ENCODE data around the gene FDXACB1.

FDXACB1 gene

DNA sequence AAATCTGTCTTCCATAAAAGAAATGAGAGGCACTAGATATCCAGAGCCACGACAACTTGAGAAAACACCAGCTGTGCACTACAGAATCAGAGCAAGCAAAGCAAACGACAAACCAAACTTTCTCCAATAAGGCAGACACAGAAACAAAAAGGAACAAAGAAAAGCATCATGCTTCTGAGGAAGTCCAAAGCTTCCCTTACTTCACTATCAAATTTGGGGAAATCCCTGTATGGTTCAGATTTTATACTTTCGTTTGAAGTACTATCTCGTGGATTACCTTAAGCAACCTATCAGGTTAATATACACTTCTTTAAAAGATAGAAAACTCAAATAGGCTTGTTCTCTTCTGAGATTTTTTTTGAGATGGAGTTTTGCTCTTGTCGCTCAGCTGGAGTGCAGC, 35.3 kb downstream of the FDXACB1 start:
- Histone ChIP-seq H3K36me3 (ENCODE audit: insufficient read depth, low read length) (no peaks in the 10 kb centered on the region), H3K9ac (ENCODE audit: low read depth, low read length) (no peak overlapping the region), H3K4me1 (ENCODE audit: insufficient read depth, low read length) (peaks cover 27% of the 10 kb centered on the region; the same call in 1 of the 2 replicates), H3K9me3 (ENCODE audit: control insufficient read depth, insufficient read depth, low read length) (no peaks in the 10 kb centered on the region)

DNA sequence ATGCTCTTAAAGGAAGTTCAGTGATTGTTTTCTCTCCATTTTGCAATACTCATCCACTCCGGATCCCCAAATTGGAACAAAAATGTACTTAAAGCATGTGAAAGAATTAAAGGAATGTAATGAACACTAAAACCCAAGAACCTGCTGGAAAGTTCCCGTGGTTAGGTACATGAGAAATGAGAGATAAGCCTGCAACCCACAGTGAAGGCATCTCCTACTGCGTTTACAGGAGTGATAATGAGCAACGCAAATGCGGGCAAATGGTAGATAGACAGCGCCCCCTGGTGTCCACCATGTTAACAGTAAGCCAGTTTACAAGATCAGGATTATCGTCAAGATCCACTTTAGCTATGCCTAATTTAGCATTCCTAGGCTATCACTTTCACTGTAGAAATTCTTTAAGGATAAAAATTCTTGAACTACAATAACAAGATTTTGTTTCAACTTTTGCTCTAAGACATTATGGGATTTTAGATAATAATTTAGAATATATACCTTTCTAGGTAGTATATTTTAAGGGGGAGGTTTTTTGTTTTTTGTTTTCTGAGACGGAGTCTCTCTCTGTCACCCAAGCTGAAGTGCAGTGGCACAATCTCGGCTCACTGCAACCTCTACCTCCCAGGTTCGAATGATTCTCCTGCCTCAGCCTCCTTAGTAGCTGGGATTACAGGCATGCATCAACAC, 37.5 kb downstream of the FDXACB1 start:
- Histone ChIP-seq H3K9ac (ENCODE audit: low read depth, low read length) (no peak overlapping the region), H3K9me3 (ENCODE audit: control insufficient read depth, insufficient read depth, low read length) (no peaks in the 10 kb centered on the region), H3K4me1 (ENCODE audit: insufficient read depth, low read length) (peaks cover 20% of the 10 kb centered on the region; the same call in 1 of the 2 replicates), H3K36me3 (ENCODE audit: insufficient read depth, low read length) (no peaks in the 10 kb centered on the region)

DNA sequence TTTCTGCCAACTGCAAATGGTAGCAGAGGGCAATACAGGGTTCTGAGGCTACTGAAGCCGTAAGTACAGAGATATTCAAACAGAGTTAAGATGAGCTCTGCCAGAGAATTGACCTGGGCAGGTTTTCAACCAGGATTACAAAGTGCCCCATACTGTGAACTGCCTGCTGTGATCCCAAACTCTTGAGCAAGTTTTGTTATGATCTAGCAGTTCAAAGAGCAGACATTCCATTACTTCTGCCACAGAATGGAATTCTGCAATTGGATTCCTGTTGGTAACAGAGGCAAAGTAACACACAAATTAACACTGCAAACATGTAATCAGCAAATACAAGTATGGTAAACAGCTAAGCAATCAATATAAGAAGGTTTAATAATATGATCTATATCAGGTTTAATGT, 38.8 kb downstream of the FDXACB1 start:
- Histone ChIP-seq H3K9me3 (ENCODE audit: control insufficient read depth, insufficient read depth, low read length) (no peaks in the 10 kb centered on the region), H3K9ac (ENCODE audit: low read depth, low read length) (no peak overlapping the region), H3K36me3 (ENCODE audit: insufficient read depth, low read length) (no peaks in the 10 kb centered on the region), H3K4me1 (ENCODE audit: insufficient read depth, low read length) (peaks cover 8% of the 10 kb centered on the region; the same call in 1 of the 2 replicates)

DNA sequence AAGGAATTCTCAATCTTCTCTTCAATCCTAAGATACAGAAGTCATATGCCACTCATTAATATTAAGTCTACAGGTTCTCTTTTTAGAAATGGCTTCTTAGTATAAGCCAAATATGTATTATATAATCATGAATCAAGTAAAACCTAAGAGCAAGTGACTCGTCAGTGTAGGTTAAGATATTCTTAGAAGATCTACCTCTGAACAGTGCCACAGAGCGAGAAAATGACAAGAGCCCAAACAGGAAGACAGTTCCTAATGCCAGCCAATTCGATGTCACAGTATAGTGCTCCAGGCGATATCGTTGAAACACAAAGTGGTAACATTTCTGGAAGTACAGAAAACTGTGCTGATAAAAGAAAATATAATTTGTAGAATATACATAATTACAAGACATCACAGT, 40.9 kb downstream of the FDXACB1 start:
- Histone ChIP-seq H3K9ac (ENCODE audit: low read depth, low read length) (no peak overlapping the region), H3K36me3 (ENCODE audit: insufficient read depth, low read length) (no peaks in the 10 kb centered on the region), H3K9me3 (ENCODE audit: control insufficient read depth, insufficient read depth, low read length) (no peaks in the 10 kb centered on the region), H3K4me1 (ENCODE audit: insufficient read depth, low read length) (peaks cover 8% of the 10 kb centered on the region; the same call in 1 of the 2 replicates)

DNA sequence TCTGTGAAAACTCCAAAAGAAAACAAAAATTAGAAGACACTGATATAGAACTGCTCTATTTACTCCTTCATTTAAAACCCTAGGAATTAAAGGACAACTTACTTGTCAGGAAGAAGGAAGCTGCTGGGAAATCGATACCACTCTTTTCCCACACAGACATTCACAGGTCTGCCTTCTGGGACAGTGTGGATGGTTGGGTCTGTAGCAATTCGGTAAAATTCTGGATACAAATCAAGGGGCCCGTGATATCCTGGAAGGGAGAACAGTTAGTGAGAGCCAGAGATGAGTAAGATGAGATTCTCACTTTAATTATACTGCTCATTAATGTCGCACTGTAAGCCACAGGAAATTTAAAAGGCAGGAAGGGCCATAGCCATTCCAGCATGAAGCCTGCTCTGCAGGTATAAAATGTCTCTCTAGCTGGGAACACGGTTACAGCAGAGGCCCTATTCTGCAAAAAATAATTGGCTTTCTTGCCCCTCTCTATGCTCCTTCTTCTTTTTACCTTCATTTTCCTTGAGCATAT, 41.5 kb downstream of the FDXACB1 start:
- peaks cover 8% of the 10 kb centered on the region; the same call in 1 of the 2 replicates for H3K4me1 ChIP-seq (ENCODE audit: insufficient read depth, low read length)
- no peaks in the 10 kb centered on the region for H3K36me3 ChIP-seq (ENCODE audit: insufficient read depth, low read length)
- no peaks in the 10 kb centered on the region for H3K9me3 ChIP-seq (ENCODE audit: control insufficient read depth, insufficient read depth, low read length)
- H3K9ac ChIP-seq (ENCODE audit: low read depth, low read length): no peak overlapping the region

DNA sequence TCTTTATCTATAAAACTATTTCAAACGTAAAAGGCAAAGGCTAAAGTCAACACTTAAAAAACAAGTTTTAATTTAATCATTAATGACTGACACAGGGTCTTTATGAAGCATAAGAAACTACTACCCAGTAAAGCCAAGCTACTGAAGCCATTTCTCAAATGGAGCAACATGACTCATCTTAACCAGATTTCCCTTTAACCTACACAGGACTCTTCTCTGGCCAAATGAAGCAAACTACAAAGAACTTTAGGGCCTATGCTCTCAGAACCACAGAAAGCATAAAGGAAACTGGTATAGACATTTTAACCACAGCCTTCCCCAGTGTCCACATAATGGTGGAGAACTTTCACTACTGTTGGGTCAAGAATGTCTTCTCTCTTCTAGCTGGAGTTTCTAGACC, 42.2 kb downstream of the FDXACB1 start:
- Histone ChIP-seq H3K9me3 (ENCODE audit: control insufficient read depth, insufficient read depth, low read length) (no peaks in the 10 kb centered on the region), H3K9ac (ENCODE audit: low read depth, low read length) (no peak overlapping the region), H3K4me1 (ENCODE audit: insufficient read depth, low read length) (peaks cover 8% of the 10 kb centered on the region; the same call in 1 of the 2 replicates), H3K36me3 (ENCODE audit: insufficient read depth, low read length) (no peaks in the 10 kb centered on the region)

DNA sequence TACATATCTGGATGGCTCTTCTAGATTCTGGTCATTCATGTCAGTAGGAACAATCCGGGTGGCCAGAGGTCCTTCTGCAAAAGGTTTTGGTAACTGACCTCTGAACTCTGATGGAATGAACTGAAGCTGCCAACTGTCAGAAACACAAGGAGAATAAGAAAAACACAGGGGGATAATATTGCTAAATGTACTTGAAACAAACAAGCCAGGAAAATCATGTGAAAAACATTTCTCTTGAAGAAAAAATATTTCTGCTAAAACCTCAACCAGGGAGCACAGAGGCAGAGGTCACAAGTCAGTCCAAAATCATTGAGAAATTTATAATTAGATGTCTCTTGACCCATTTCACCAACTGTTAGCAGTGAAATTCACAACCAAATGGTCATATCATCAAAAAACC, 42.8 kb downstream of the FDXACB1 start:
- peaks cover 8% of the 10 kb centered on the region; the same call in 1 of the 2 replicates for H3K4me1 ChIP-seq (ENCODE audit: insufficient read depth, low read length)
- no peak overlapping the region for H3K9ac ChIP-seq (ENCODE audit: low read depth, low read length)
- H3K36me3 ChIP-seq (ENCODE audit: insufficient read depth, low read length): no peaks in the 10 kb centered on the region
- no peaks in the 10 kb centered on the region for H3K9me3 ChIP-seq (ENCODE audit: control insufficient read depth, insufficient read depth, low read length)

DNA sequence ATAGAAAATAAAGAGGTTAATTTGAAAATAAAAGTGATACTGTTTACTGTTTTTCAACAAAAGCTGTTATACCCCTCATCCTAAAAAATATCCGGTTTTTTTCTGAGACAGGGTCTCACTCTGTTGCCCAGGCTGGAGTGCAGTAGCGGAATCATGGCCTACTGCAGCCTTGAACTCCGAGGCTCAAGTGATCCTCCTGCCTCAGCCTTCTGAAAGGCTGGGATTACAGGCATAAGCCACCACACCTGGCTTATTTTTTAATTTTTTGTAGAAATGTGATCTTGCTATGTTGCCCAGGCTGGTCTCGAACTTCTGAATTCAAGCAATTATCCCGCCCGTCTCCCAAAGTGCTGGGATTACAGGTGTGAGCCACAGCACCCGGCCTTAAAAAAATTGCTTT, 43.3 kb downstream of the FDXACB1 start:
- no peaks in the 10 kb centered on the region for H3K36me3 ChIP-seq (ENCODE audit: insufficient read depth, low read length)

DNA sequence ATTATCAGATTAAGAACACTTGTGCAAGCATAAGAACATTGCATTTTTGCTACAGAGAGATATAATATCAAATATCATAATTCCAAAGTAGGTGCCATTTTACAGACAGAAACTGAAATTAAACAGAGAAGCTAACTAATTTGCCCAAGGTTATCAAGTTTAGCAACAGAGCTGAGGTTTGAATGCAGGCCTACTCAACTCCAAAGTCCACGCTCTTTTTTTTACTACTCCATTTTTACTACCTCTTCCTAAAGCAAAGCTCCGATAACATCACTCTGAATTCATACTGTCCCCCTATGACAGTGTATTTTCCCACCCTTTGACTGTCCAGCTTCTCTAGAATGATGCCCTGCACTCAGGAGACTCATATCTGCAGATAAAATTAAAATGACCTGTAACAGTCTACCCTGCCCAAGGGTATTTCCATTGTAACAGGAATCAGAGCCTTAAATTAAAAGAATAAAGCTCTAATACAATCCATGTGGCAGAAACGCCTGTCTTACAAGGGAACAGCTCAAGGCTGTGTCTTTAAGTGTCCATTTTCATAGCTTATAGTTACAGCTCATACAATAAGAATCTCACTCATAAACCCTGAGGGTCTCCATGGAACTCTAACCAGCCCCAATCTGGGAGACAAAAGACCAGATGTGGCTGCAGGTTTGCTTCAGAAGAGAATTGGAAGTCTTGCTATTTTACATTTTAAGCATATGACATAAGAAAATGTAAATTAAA, 44.4 kb downstream of the FDXACB1 start:
- Histone ChIP-seq H3K36me3 (ENCODE audit: insufficient read depth, low read length) (no peaks in the 10 kb centered on the region), H3K9me3 (ENCODE audit: control insufficient read depth, insufficient read depth, low read length) (no peaks in the 10 kb centered on the region), H3K4me1 (ENCODE audit: insufficient read depth, low read length) (no peaks in the 10 kb centered on the region), H3K9ac (ENCODE audit: low read depth, low read length) (no peak overlapping the region)

More for the DNA sequence above, 43.3 kb downstream of the FDXACB1 start:
- no peaks in the 10 kb centered on the region for H3K9me3 ChIP-seq (ENCODE audit: control insufficient read depth, insufficient read depth, low read length)
- peaks cover 8% of the 10 kb centered on the region; the same call in 1 of the 2 replicates for H3K4me1 ChIP-seq (ENCODE audit: insufficient read depth, low read length)
- no peak overlapping the region for H3K9ac ChIP-seq (ENCODE audit: low read depth, low read length)

DNA sequence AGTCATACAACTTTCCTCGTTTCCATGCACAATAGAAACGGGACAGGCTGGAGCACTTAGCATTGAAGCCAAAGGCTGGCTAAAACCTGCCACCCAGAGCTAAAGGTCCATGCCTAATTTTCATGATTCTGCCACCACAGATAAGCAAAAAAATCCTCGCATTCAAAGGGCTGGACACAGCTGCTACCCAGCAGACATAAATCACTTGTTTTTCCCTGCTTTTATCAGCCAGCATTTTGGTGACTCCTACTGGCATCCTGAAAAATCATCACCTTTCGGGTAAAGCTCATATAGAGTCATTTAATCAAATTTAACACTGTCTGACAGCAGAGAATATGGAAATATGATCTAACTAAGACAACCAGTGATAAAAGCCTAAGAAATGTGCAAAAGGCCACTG, 45.4 kb downstream of the FDXACB1 start:
- Histone ChIP-seq H3K4me1 (ENCODE audit: insufficient read depth, low read length) (no peaks in the 10 kb centered on the region), H3K36me3 (ENCODE audit: insufficient read depth, low read length) (no peaks in the 10 kb centered on the region), H3K9ac (ENCODE audit: low read depth, low read length) (no peak overlapping the region), H3K9me3 (ENCODE audit: control insufficient read depth, insufficient read depth, low read length) (no peaks in the 10 kb centered on the region)

DNA sequence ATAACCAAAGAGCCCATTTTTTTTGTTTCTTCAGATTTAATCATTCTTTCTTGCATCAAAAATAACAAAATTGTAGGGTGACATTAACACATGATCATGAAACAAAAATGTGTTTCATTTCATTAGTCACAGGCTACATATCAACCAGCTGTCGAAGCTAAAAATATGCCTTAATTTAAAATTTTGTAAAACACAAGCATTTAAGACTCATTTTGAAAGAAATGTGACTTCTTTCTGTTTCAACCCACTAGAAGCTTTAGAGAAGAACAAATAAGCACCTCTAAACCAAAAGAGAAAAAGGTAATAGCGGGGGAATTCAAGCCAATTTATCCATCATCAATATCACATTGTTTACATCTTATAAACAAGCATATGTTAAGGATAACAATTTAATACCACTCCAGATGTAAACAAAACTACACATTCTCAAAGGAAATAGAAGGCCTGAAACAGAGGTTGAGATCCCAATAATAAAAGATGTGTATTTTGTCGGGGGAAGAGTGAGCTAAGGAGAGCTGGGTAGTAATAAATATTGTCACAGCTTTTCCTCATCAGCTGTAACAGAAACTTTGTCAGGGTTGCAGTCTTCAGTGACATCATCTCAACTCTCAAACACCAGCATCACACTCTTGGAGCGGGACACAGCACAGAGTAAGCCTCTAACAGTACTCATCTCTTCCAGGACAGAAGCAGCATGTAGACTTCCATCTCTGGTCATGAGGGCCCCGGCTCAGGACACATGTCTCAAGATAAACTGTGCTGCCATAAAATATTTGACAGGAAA, 49.6 kb downstream of the FDXACB1 start:
- no peaks in the 10 kb centered on the region for H3K4me1 ChIP-seq (ENCODE audit: insufficient read depth, low read length)
- H3K9ac ChIP-seq (ENCODE audit: low read depth, low read length): no peak overlapping the region
- H3K9me3 ChIP-seq (ENCODE audit: control insufficient read depth, insufficient read depth, low read length): no peaks in the 10 kb centered on the region
- H3K36me3 ChIP-seq (ENCODE audit: insufficient read depth, low read length): no peaks in the 10 kb centered on the region

DNA sequence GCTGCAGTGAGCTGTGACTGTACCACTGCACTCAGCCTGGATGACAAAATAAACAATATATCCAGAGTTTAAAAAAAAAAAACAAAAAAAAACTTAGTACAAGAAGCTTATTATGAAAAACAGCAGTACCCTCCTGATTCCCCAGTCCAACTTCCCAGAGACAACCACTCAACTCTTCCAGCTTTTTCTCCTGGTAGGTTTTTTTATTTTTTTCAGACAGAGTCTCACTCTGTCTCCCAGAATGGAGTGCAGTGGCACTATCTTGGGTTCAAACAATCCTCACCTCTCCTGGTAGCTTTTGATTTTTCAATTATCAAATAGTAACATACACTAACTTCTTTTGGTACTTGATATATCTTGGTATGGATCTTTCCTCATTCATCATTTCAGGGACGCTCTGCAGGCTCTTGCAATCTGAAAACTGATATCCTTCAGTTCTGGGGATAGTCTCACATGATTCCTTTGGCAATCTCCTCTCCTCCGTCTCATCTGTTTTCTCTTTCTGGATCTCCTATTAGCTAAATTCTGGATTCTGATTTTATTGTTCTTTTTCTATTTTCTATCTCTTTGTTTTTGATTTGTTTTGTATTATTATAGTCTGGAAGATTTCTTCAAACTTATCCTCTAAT, 52.5 kb downstream of the FDXACB1 start:
- Histone ChIP-seq H3K36me3 (ENCODE audit: insufficient read depth, low read length) (no peaks in the 10 kb centered on the region), H3K9ac (ENCODE audit: low read depth, low read length) (no peak overlapping the region), H3K9me3 (ENCODE audit: control insufficient read depth, insufficient read depth, low read length) (no peaks in the 10 kb centered on the region), H3K4me1 (ENCODE audit: insufficient read depth, low read length) (peaks cover 13% of the 10 kb centered on the region)
